ENCODE data around the gene GPD2.

GPD2 gene

DNA sequence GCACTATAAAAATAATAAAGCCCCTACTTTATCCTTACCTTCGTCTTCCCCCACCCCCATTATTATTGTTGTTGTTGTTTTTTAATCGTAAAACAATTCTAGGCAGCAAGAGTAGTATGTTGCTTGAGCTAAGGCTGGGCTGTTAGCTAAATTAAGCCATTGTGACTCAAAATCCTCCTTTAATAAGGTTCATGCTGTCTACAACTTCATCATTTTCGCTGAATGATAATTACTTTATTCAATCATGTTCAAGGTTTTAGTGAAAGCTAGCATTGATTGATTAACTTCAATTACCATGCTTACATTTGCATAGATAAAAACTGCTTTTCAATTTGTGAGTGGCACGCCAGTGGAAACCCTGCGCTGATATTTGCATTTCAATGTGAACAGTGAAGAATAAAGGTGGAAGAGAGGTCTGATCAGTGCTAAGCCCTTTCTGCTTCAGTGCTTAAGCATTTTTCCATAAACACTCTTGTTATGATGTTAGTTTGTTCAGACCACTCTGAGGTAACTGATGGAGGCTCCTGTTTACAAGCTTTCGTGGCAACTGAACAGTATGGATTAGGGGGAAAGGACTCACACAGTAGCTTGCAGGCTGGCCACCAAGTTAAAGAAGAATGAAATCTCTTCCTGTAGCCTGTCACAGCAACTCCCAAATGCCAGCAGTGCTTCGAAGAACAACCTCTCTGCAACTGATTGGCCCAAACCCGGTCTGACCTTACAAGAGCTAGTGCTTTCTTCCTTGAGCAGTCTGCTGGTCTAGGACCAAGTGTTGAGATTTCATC, 156.8 kb downstream of the GPD2 start:
- TF ChIP-seq CTCF (IDR thresholded peaks at IDR 0.05): no peak
- Mint-ChIP-seq H3K27me3 (ENCODE audit: low read depth, poor library complexity) (peaks cover 2% of the 10 kb centered on the region), H3K36me3 (ENCODE audit: low read depth) (no peaks in the 10 kb centered on the region), H3K9me3 (no peaks in the 10 kb centered on the region), H3K4me3 (no peak overlapping the region), H3K4me1 (peaks cover 5% of the 10 kb centered on the region), H3K27ac (no peak overlapping the region)
- no peak for DNase-seq

GRCh38 chr2:156593594-156593921, 157.4 kb downstream of the GPD2 start:
- TF ChIP-seq CTCF (IDR thresholded peaks at IDR 0.05): no peak
- Mint-ChIP-seq H3K36me3 (ENCODE audit: low read depth) (no peaks in the 10 kb centered on the region), H3K27me3 (ENCODE audit: low read depth, poor library complexity) (peaks cover 2% of the 10 kb centered on the region), H3K27ac (no peak overlapping the region), H3K9me3 (no peaks in the 10 kb centered on the region), H3K4me3 (no peak overlapping the region), H3K4me1 (peaks cover 5% of the 10 kb centered on the region)
- DNase-seq: no peak

DNA sequence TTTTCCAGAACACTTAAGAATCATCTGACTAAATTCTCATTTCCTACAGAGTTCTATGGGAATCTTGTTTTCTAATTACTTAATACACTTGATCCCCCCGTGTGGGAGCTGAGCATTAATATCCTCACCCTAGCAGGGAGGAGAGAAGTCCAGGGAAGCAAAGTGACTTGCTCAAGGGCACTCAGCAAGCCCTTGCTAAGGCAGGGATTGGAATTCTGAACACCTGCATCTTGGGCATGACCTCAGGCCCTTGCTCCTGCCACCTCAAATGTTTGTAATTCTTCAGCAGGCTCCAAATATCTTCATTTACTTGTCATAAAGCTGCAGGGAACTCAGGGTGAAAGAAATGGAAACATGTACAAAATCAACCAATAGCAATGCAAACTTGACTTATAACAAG, 162.4 kb downstream of the GPD2 start:
- TF ChIP-seq CTCF (IDR thresholded peaks at IDR 0.05): no peak
- H3K4me1 Mint-ChIP-seq: no peaks in the 10 kb centered on the region
- no peak overlapping the region for H3K4me3 Mint-ChIP-seq
- no peaks in the 10 kb centered on the region for H3K36me3 Mint-ChIP-seq (ENCODE audit: low read depth)
- H3K9me3 Mint-ChIP-seq: no peaks in the 10 kb centered on the region
- H3K27ac Mint-ChIP-seq: no peak overlapping the region
- DNase-seq: no peak
- peaks cover 2% of the 10 kb centered on the region for H3K27me3 Mint-ChIP-seq (ENCODE audit: low read depth, poor library complexity)

DNA sequence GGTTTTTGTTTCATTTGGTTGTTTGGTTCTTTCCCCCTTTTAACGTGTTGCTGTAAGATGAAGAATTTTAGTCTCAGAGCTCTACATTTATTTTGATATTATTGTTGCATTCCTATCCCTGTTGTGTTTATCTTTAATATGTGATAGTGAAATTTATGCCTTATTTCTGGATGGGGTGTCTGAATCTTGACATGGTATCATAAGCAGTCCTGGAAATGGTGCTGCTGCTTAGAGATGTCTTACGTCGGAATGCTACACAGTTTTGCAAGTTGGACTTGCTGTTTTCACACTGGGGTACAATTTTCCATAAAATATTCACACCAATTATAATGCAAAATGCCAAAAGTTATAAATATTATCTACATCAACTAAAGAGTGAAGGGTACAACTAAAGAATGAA, 164.0 kb downstream of the GPD2 start:
- peaks cover 2% of the 10 kb centered on the region for H3K27me3 Mint-ChIP-seq (ENCODE audit: low read depth, poor library complexity)
- DNase-seq: no peak
- no peaks in the 10 kb centered on the region for H3K36me3 Mint-ChIP-seq (ENCODE audit: low read depth)
- no peak for TF ChIP-seq CTCF (IDR thresholded peaks at IDR 0.05)
- no peak overlapping the region for H3K27ac Mint-ChIP-seq
- H3K4me3 Mint-ChIP-seq: no peak overlapping the region
- no peaks in the 10 kb centered on the region for H3K4me1 Mint-ChIP-seq
- H3K9me3 Mint-ChIP-seq: no peaks in the 10 kb centered on the region

DNA sequence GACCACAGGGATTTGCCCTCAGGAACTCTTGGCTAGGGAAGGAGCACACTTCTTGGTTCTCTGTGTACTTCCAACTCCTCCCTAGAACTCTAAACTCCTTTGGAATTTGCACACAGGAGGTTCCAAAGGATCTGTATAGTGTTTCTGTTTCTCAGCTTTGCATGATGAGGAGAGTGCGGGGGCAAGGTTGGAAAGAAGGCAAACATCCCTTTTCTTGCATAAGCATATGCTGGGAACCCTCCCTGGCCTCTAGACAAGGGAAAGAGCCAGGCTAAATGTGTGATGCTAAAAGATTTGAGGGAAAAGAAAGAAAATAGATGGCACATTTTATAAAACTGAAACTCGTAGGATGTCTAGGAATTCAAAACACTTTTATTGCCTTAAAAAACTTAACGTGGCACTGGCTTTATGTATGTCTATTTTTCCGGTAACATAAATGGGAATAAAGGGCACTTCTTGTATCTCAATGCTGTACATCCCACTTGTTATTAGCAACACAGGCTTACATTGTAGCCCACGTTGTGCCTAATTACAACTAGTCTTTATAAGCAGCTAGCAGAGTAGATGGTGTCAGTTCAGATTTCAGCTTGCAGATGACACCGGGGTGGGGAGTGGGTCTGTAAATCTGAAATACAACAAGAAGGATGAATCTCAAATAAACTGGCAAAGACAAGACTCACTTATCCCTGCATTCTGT, 165.8 kb downstream of the GPD2 start:
- Mint-ChIP-seq H3K27ac (peak overlapping the region; percentile 52), H3K4me1 (no peaks in the 10 kb centered on the region), H3K4me3 (no peak overlapping the region), H3K9me3 (no peaks in the 10 kb centered on the region), H3K36me3 (ENCODE audit: low read depth) (no peaks in the 10 kb centered on the region), H3K27me3 (ENCODE audit: low read depth, poor library complexity) (no peaks in the 10 kb centered on the region)
- no peak for TF ChIP-seq CTCF (IDR thresholded peaks at IDR 0.05)
- DNase-seq: no peak

GRCh38 chr2:156602552-156602933, 166.4 kb downstream of the GPD2 start:
- H3K4me3 Mint-ChIP-seq: no peak overlapping the region
- no peak for DNase-seq
- peak overlapping the region; percentile 52 for H3K27ac Mint-ChIP-seq
- H3K27me3 Mint-ChIP-seq (ENCODE audit: low read depth, poor library complexity): no peaks in the 10 kb centered on the region
- no peak for TF ChIP-seq CTCF (IDR thresholded peaks at IDR 0.05)
- H3K36me3 Mint-ChIP-seq (ENCODE audit: low read depth): no peaks in the 10 kb centered on the region
- H3K4me1 Mint-ChIP-seq: no peaks in the 10 kb centered on the region
- H3K9me3 Mint-ChIP-seq: no peaks in the 10 kb centered on the region
